22Rv1 (cell line): ENCODE measurements around the gene CELF4.

ENCODE experiments used
- H3K27ac ChIP-seq: fragments of 450-650 bp; 2 replicates; pipeline ENCODE4 v1.5.1; 2017
- CTCF ChIP-seq: fragments of 450-650 bp; IDR thresholded peaks from 2 replicates; pipeline ENCODE4 v1.5.1; 2017; ENCODE audit warnings: mild to moderate bottlenecking
- ZFX ChIP-seq: fragments of 450-650 bp; IDR thresholded peaks from 2 replicates; pipeline ENCODE4 v1.6.1; 2017; ENCODE audit warnings: antibody characterized with exemption, borderline replicate concordance

Gene CELF4

GRCh38 chr18:37512400-37512799 lies 53.2 kb downstream of the CELF4 start:
- TF ChIP-seq ZFX (no peak), CTCF (no peak)
- H3K27ac ChIP-seq: no peak overlapping the region

DNA sequence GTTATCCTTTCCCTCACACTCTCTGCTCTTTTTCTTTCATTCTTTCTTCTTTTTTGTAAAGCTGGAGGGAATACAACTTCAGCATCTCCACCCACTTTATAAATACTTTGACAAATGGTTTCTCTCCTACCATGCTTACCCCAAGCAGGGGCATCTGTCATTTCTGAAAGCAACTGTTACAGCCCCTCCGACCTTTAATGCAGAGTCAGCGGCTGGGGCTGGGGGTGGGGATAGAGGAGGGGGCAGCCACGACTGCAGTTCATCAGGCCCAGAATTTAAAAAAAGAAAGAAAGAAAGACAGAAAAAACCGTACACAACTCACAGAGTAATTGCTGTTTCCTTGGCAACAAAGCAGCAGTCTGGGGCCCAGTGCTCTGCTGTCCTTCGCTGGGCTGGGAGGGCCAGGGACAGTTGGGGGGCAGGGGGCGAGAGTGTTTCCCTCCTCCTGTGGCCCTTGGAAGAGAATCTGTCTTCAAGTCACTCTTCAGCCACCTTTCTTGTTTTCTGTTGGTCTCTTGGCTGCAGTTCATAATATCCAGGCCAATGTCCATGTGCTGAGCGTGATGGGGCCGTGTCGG lies 53.8 kb downstream of the CELF4 start:
- no peak for TF ChIP-seq CTCF
- TF ChIP-seq ZFX: no peak
- no peak overlapping the region for H3K27ac ChIP-seq

DNA sequence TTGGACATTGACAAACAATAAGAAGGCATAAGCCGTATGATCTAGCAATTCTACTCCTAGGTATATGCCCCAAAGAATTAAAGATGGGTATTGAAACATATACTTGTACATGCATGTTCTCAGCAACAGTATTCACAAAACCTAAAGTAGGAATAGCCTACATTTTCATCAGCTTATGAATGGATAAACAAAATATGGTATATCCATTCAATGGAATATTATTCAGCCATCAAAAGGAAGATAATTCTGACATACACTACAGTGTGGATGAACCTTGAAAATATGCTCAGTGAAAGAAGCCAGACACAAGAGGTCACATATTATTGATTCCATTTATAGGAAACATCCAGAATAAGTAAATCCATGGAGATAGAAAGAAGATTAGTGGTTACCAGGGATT lies 56.0 kb downstream of the CELF4 start:
- no peak for TF ChIP-seq ZFX
- no peak for TF ChIP-seq CTCF
- no peak overlapping the region for H3K27ac ChIP-seq

- H3K27ac ChIP-seq: no peak overlapping the region
- no peak for TF ChIP-seq ZFX
- no peak for TF ChIP-seq CTCF
Measured at GRCh38 chr18:37508207-37508606, 57.4 kb downstream of the CELF4 start.

- TF ChIP-seq CTCF (no peak), ZFX (no peak)
- H3K27ac ChIP-seq: no peak overlapping the region
Measured at GRCh38 chr18:37507239-37507638, 58.4 kb downstream of the CELF4 start.

DNA sequence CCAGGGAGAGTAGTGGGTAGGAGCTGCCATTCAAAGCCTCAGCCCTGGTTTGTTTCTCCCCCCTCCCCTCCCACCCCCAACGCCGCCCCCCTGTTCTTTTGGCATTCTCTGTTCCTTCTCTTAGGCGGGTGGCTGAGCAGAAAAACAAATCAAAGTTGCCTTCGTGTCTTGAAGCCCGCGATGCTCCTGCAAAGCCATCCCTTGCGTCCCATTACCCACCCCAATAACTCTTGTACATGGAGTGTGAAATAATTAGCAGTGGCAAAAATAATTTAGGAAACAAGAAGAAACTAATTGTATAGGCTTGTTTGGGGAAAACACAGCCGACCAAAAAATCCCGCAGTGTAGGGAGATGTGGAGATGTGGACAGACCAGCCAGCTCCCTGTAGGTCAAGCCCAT lies 59.6 kb downstream of the CELF4 start:
- TF ChIP-seq ZFX (no peak), CTCF (no peak)
- H3K27ac ChIP-seq: no peak overlapping the region

DNA sequence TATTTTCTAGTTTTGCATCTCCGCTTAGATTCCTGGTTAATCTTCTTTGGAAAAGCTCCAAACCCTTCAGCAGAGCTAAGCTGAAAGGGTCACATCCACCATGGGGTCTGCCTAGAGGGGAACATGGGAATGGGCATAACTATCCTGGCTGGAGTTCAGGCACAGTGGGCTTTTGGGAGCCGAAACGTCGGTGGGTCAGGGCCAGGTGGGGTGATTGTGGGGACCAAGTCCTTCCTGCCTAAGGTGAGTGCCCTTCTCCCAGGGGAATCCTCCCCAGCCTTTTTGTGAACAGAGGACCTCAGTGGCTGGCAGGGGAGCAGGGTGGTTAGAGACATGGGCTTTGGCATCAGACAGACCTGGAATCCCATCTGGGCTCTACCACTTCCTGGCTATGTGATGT lies 60.3 kb downstream of the CELF4 start:
- H3K27ac ChIP-seq: no peak overlapping the region
- TF ChIP-seq CTCF (no peak), ZFX (no peak)
